Breast epithelium (tissue), 4 donors: ENCODE results near the gene CDK18. TPM values are rescaled to one million over a fixed set of nuclear protein-coding genes. Genes with fewer than 3 reads are reported as not detected.

Experiments
- DNase-seq, 2 donors: peaks; one replicate each; pipeline ENCODE4 v3.0.0-alpha.2; 2019; ENCODE audit warnings: low spot score in 2 of 2
- H3K27ac ChIP-seq, 2 donors: fragments of 200-600 bp; sonication (generic) in 1 of 2; one replicate each; pipeline ENCODE4 v1.5.1; 2016 to 2019; ENCODE audit warnings: mild to moderate bottlenecking in 1 of 2
- H3K27me3 ChIP-seq, 2 donors: fragments of 200-600 bp; sonication (generic) in 1 of 2; one replicate each; pipeline versions ENCODE4 v1.5.1 to v1.6.0; 2017 to 2019; ENCODE audit warnings: control low read depth in 1 of 2, mild to moderate bottlenecking in 1 of 2
- H3K36me3 ChIP-seq: fragments of 200-600 bp; one replicate; pipeline ENCODE4 v1.5.1; 2019
- H3K4me1 ChIP-seq, 2 donors: fragments of 200-600 bp; sonication (generic); one replicate each; pipeline ENCODE4 v1.5.1; 2016 to 2019; ENCODE audit warnings: control low read depth in 1 of 2
- H3K4me3 ChIP-seq, 3 donors: fragments of 200-600 bp; sonication (generic); 1 replicate in 2 of 3; 2 replicates in 1 of 3; pipeline ENCODE4 v1.5.1; 2016 to 2019; ENCODE audit warnings: mild to moderate bottlenecking in 3 of 3, moderate library complexity in 2 of 3
- H3K9me3 ChIP-seq, 2 donors: fragments of 200-600 bp; sonication (generic) in 1 of 2; one replicate each; pipeline ENCODE4 v1.5.1; 2016 to 2019; ENCODE audit warnings: control low read depth in 1 of 2
- CTCF ChIP-seq, 3 donors: fragments of 450-650 bp; IDR thresholded peaks; one replicate each; pipeline ENCODE4 v1.5.1; 2016 to 2017; ENCODE audit warnings: antibody characterized with exemption in 3 of 3, mild to moderate bottlenecking in 3 of 3, moderate library complexity in 3 of 3
- POLR2A ChIP-seq: fragments of 450-650 bp; IDR thresholded peaks from one replicate; pipeline ENCODE4 v1.6.1; 2016; ENCODE audit warnings: antibody characterized with exemption, mild to moderate bottlenecking, moderate library complexity
- POLR2AphosphoS5 ChIP-seq, 3 donors: sonication (generic); formaldehyde crosslinking; IDR thresholded peaks; one replicate each; pipeline ENCODE4 v1.6.1; 2017; ENCODE audit warnings: antibody characterized with exemption in 3 of 3
- intact Hi-C: fragments of 100-400 bp; cut with DNase I; formaldehyde crosslinking; loops from one replicate; pipeline ENCODE4 v1.15.1; 2023; ENCODE audit warnings: low total_unique reads
- total RNA-seq, 3 donors: library from RNA; depleted of rRNA; stranded (reverse); fragments of >200 nt; gene quantifications; one replicate each; pipeline ENCODE4 v1.1.0, GENCODE V29; 2016

CDK18 gene
- total RNA-seq, 3 donors from 2014 or later = 1.4 to 12.3 (median 9.2) TPM

- Histone ChIP-seq H3K4me3 (no peak overlapping the region), H3K27ac (peak overlapping the region in 1 of 2 donors; percentile 56), H3K27me3 (no peaks in the 10 kb centered on the region), H3K9me3 (no peaks in the 10 kb centered on the region), H3K36me3 (no peaks in the 10 kb centered on the region), H3K4me1 (peaks cover 5 to 9% of the 10 kb centered on the region in 2 donors)
- TF ChIP-seq POLR2AphosphoS5 (IDR thresholded peaks at IDR 0.05) (no peak), POLR2A (no peak), CTCF (IDR thresholded peaks at IDR 0.05) (no peak)
- intact Hi-C loops = no loop called here
- no peak for DNase-seq
Observed at GRCh38 chr1:205512059-205513045, 7.9 kb downstream of the CDK18 start.

GRCh38 chr1:205513774-205514173 lies 9.3 kb downstream of the CDK18 start:
- H3K27ac ChIP-seq = peak overlapping the region in 1 of 2 donors; percentile 56

DNA sequence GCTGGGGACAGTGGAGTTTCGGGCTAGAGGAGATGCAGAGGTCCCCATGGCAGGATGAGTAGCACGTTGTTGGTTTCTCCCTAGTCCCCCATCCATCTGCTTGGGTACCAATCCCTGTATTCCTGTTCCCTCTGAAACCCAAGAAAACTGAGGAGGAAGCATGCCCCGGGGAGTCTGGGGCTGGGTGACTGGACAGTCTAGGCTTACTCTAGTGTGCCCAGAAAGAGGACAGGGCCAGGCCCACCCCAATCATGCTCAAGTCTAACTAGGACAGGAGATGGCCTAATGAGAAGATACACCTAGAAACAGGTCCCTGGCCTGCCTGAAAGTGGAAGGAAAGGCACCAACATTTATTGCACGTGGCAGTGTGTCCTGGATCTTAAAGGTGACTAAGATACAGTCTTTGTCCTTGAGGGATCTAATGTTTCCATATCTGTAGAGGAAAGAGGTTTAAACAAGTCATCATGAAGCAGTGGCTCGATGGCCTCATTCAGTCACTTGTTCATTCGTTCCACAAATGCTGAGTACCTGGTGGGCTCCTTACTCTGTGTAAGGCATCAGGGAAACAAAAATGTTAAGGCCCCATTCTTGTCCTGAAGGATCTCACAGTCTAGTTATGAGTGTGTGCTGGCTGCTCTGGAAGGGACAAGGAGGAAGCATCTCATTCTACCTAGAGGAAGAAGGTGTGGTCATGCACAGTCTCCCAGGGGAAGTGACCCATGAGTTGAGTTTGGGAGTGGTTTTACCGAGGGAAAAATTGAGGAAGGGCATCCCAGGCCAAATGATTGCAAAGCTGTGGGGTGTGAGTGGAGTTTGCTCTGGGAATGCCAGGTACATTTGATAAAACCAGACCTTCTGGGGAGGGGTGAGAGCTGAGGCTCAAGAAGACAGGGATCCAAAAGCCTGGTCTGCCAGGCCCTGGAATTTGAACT lies 10.0 kb downstream of the CDK18 start:
- Histone ChIP-seq H3K9me3 (no peaks in the 10 kb centered on the region), H3K27ac (peak overlapping the region in 1 of 2 donors; percentile 21), H3K4me3 (no peak overlapping the region), H3K27me3 (no peaks in the 10 kb centered on the region), H3K36me3 (no peaks in the 10 kb centered on the region), H3K4me1 (peaks cover 5 to 13% of the 10 kb centered on the region in 2 donors)
- intact Hi-C loops = no loop called here
- no peak for DNase-seq
- TF ChIP-seq CTCF (IDR thresholded peaks at IDR 0.05) (no peak), POLR2A (no peak), POLR2AphosphoS5 (IDR thresholded peaks at IDR 0.05) (no peak)

More at GRCh38 chr1:205513774-205514173, 9.3 kb downstream of the CDK18 start:
- Histone ChIP-seq H3K27me3 (no peaks in the 10 kb centered on the region), H3K9me3 (no peaks in the 10 kb centered on the region), H3K4me3 (no peak overlapping the region), H3K4me1 (peaks cover 5 to 10% of the 10 kb centered on the region in 2 donors), H3K36me3 (no peaks in the 10 kb centered on the region)
- DNase-seq = no peak
- TF ChIP-seq CTCF (IDR thresholded peaks at IDR 0.05) = no peak
- no peak for TF ChIP-seq POLR2AphosphoS5 (IDR thresholded peaks at IDR 0.05)
- no peak for TF ChIP-seq POLR2A
- intact Hi-C loops = no loop called here

GRCh38 chr1:205515781-205516253 lies 11.3 kb downstream of the CDK18 start:
- H3K27ac ChIP-seq = peak overlapping the region; percentile 67 to 68
- intact Hi-C loops = no loop called here
- H3K9me3 ChIP-seq = no peaks in the 10 kb centered on the region
- H3K4me3 ChIP-seq = no peak overlapping the region
- no peak for TF ChIP-seq CTCF (IDR thresholded peaks at IDR 0.05)
- TF ChIP-seq POLR2AphosphoS5 (IDR thresholded peaks at IDR 0.05) = no peak
- TF ChIP-seq POLR2A = no peak
- H3K4me1 ChIP-seq = peaks cover 5 to 9% of the 10 kb centered on the region in 2 donors
- no peaks in the 10 kb centered on the region for H3K36me3 ChIP-seq
- no peaks in the 10 kb centered on the region for H3K27me3 ChIP-seq
- DNase-seq = no peak
